ENCODE results near the gene SMPD2. TPM values are rescaled to one million over a fixed set of nuclear protein-coding genes. Genes with fewer than 3 reads are reported as not detected.

SMPD2 gene
- total RNA-seq, 3 donors from 2014 or later = 13.4 to 24.8 (median 22.7) TPM

DNA sequence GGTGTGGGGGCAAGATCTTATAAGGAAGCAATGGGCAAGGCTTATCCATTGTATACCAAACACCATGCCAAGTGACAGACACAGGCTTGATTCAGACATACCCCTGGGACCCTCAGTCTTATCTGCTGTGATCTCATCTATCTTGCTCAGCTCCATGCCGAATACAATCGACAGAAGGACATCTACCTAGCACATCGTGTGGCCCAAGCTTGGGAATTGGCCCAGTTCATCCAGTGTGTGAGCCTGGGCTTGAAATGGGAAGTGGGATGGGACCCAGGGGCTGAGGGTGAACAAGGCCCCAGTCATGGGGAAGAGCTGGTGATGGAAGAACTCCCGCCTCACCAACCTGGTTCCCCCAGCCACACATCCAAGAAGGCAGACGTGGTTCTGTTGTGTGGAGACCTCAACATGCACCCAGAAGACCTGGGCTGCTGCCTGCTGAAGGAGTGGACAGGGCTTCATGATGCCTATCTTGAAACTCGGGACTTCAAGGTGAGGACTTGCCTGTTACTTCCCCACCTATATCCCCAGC, 1.9 kb downstream of the SMPD2 start:
- ATAC-seq (no peak), DNase-seq (no peak)
- intact Hi-C loops (cut with DNase I, micrococcal nuclease) = no loop called here
- Histone ChIP-seq H3K36me3 (ENCODE audit: low read depth) (no peaks in the 10 kb centered on the region), H3K9me3 (no peaks in the 10 kb centered on the region), H3K4me1 (ENCODE audit: low read depth) (peaks cover 16% of the 10 kb centered on the region), H3K4me3 (no peak overlapping the region)
- no peak for TF ChIP-seq CTCF (IDR thresholded peaks at IDR 0.05)

- Histone ChIP-seq H3K9me3 (no peaks in the 10 kb centered on the region), H3K36me3 (ENCODE audit: low read depth) (no peaks in the 10 kb centered on the region), H3K4me1 (ENCODE audit: low read depth) (peaks cover 16% of the 10 kb centered on the region), H3K4me3 (no peak overlapping the region)
- intact Hi-C loops (cut with DNase I, micrococcal nuclease) = no loop called here
- no peak for ATAC-seq
- no peak for DNase-seq
- no peak for TF ChIP-seq CTCF (IDR thresholded peaks at IDR 0.05)
Observed at GRCh38 chr6:109443425-109443950, 3.0 kb downstream of the SMPD2 start.

- Histone ChIP-seq H3K9me3 (no peaks in the 10 kb centered on the region), H3K36me3 (ENCODE audit: low read depth) (no peaks in the 10 kb centered on the region), H3K4me1 (ENCODE audit: low read depth) (peaks cover 16% of the 10 kb centered on the region), H3K4me3 (no peak overlapping the region)
- intact Hi-C loops (cut with DNase I, micrococcal nuclease) = no loop called here
- TF ChIP-seq CTCF (IDR thresholded peaks at IDR 0.05) = no peak
- no peak for ATAC-seq
- DNase-seq = no peak
Observed at GRCh38 chr6:109445382-109445781, 4.9 kb downstream of the SMPD2 start.

- no peaks in the 10 kb centered on the region for H3K36me3 ChIP-seq (ENCODE audit: low read depth)
- ATAC-seq = peak; percentile 44
- intact Hi-C loops (cut with DNase I, micrococcal nuclease) = no loop called here
Observed at GRCh38 chr6:109446072-109446471, 5.5 kb downstream of the SMPD2 start.

DNA sequence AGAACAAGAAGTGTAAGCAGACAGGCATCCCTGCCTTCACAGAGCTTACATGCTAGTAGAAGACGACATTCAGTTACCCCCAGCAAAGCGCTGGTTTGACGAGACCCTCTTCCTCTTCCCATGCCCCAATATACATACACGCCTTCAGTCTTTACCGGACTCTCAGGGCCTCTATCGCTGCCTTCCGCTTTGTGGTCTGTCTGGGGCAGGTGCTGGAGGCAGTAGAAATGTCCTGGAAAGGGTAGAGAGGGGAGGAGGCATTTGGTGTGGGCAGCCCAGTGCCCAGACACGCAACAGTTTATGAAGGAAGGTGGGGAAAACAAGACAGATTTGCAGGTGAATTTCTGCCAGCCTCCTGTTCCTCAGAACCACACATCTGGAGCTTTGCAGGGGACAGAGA, 6.0 kb downstream of the SMPD2 start:
- Histone ChIP-seq H3K9me3 (no peaks in the 10 kb centered on the region), H3K36me3 (ENCODE audit: low read depth) (no peaks in the 10 kb centered on the region), H3K4me1 (ENCODE audit: low read depth) (peaks cover 15% of the 10 kb centered on the region), H3K4me3 (no peak overlapping the region)
- intact Hi-C loops (cut with DNase I, micrococcal nuclease) = no loop called here
- ATAC-seq (no peak), DNase-seq (no peak)
- no peak for TF ChIP-seq CTCF (IDR thresholded peaks at IDR 0.05)

More at GRCh38 chr6:109446072-109446471, 5.5 kb downstream of the SMPD2 start:
- Histone ChIP-seq H3K4me1 (ENCODE audit: low read depth) (peaks cover 16% of the 10 kb centered on the region), H3K4me3 (no peak overlapping the region), H3K9me3 (no peaks in the 10 kb centered on the region)
- DNase-seq = peak; percentile 70 to 79 (median 75)
- no peak for TF ChIP-seq CTCF (IDR thresholded peaks at IDR 0.05)

DNA sequence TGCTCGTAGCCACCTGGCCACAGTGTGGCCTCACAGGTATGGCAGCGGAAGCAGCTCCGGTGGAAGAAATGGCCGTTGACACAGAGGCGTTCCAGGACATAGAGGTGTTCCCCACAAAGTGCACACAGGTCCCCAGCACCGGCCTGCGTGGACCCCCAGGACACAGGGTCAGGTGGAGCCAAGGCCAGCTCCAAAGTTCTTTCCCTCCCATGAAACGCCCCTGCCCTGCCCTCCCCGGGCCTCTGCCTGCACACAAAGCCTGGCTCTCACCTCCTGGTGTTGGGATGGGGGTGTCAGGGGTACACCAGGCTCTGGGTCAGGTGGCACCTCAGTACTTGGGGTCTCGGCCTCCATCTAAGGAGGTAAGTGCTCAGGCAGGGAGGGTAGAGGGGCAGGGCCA, 6.6 kb downstream of the SMPD2 start:
- Histone ChIP-seq H3K4me3 (no peak overlapping the region), H3K4me1 (ENCODE audit: low read depth) (peaks cover 10% of the 10 kb centered on the region), H3K9me3 (no peaks in the 10 kb centered on the region), H3K36me3 (ENCODE audit: low read depth) (no peaks in the 10 kb centered on the region)
- DNase-seq (no peak), ATAC-seq (no peak)
- intact Hi-C loops (cut with DNase I, micrococcal nuclease) = no loop called here
- TF ChIP-seq CTCF (IDR thresholded peaks at IDR 0.05) = no peak
